ENCODE data around the gene RPTOR.
"Not testable (repeated sequence)": the region's sequence is repeated elsewhere in the genome, so short reads cannot be mapped to it uniquely, and the experiment has no call there.

RPTOR gene

DNA sequence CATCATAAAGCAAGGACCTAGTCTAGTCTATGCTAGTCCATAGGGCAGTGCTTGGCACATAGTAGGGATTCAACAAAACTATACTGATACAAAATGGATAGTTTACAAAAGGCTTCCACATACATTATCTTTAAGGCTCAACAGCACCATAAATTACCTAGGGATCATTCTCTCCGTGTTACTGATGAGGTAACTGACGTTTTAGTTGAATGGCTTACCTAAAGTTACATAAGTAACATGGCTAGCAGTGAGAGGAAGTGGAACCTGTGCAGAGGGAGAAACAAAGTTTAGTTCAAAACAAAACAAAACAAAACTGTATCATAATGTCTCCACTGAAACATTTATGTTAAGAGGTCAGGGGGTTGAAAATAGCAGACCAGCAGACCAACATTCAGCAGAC, 7.9 kb downstream of the RPTOR start:
- DNase-seq: no peak

- DNase-seq: no peak
Observed at GRCh38 chr17:80555266-80555665, 10.6 kb downstream of the RPTOR start.

DNA sequence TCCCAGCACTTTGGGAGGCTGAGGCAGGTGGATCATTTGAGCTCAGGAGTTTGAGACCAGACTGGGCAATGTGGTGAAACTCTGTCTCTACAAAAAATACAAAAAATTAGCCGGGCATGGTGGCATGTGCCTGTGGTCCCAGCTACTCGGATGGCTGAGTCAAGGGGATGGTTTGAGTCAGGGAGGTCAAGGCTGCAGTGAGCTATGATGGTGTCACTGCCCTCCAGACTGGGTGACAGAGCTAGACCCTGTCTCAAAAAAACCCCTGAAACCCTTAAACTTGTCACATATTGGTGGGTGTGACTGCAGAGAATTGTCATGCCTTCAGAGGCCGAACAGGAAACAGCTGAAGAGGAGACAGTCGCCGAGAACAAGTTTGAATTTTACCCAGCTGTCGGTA, 13.4 kb downstream of the RPTOR start:
- DNase-seq: no peak

DNA sequence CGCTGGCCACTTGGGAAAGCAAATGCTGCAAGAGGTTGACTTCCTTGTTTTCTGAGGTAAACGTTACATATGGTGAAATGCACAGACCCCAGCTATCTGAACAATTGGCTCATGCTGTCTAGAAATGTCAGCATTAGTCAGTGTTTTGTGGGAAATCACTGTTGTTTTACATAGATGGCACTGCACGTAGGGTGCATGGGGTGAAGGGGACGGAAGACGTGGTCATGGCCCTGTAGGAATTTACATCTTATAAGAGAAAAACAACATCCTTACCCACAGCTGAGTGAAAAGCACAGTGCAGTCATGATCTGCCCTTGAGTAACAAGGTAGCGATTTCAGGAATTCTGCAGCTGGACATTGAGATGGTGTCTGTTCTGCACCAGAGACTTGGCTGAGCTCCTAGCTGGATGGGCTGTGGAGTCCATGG, 15.2 kb downstream of the RPTOR start:
- DNase-seq: peak in 1 of 2 donors; percentile 3

DNA sequence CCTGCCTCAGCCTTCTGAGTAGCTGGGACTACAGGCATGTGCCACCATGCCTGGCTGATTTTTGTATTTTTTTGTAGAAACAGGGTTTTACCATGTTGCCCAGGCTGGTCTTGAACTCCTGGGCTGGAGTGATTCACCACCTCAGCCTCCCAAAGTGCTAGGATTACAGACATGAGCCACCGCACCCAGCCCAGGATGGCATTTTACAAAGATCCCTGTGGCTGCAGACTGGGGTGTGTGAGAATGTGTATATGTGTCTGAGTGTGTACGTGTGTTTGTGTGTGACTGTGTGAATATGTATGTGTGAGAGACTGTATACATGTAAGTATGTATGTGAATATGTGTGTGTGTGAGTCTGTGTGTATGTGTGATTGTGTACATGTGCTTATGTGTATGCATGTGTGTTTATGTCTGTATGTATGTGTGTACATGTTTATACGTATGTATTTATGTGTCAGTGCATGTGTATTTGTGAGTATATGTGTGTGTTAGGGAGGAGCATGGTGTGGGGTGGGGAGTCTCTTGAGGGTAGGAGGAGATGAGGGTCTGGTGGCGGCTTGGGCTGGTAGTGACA, 17.0 kb downstream of the RPTOR start:
- DNase-seq: no peak

- DNase-seq: no peak
Observed at GRCh38 chr17:80564545-80564944, 19.9 kb downstream of the RPTOR start.

DNA sequence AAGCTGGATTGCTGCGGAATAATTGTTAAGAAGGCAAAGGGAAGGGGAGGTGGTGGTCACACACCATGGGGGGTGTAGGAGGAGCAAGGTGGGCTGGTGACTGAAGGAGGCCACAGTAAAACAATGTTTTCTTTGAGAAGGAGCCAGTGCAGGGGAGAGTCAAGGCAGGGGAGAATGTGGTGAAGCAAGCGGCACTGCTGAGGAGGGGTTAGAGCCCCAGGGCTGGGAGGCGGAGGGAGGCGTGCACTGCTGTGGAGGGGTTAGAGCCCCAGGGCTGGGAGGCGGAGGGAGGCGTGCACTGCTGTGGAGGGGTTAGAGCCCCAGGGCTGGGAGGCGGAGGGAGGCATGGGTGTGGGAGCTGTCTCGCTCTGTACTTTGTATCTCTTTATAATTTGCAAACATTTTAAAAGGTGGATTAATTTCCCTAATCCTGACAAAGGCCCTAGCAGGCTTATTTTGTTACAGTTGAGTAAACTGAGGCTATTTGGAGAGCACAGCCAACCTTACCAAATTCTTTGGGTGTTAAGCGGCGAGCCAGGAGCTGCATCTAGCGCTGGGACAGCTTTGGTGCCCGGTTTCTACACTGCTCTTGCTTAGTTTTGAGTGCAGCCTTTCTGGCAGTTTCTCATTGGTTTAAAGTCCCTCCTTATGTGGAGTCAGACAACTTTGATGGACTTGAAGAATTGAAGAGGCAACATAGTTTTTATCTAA, 20.9 kb downstream of the RPTOR start:
- no peak for DNase-seq

- no peak for DNase-seq
Observed at GRCh38 chr17:80566054-80566400, 21.4 kb downstream of the RPTOR start.

- no peak for DNase-seq
Observed at GRCh38 chr17:80568246-80568645, 23.6 kb downstream of the RPTOR start.

DNA sequence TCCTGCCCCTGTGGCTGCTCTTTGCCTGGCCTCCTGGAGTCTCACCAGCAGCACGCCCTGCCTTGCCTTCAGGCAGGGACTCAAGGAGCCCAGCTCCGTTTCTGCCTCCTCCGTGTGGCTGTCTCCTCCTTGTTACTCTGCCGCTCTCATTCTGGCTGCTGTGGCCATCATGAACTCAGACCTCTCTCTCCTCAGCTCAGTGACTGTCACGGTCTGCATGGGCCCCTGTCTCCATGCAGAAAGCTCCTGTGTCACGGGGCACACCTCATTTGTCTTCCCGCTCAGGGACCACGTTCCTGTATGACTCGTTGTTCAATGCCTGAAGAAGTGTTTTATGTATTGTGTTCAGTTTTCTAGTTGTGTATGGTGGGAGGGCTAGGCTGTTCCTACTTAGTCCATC, 25.3 kb downstream of the RPTOR start:
- DNase-seq: no peak

DNA sequence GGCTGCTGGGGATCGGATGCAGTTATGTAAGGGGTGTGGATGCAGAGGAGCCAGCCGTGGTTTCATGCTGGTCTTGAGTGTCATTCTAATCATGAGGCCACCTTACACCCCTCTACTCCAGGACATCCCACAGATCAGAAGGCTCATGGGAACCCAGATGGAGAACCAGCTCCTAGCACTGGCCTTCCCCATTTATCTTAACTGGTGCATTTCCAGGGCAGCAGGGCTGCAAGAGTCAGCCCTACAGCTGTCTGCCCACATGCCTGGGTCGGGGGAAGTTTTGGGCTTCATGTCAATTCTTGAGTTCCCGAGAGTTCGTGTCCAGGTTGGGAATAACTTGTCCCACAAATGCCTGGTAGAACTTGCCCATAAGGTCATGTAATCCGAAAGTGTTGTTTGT, 29.1 kb downstream of the RPTOR start:
- DNase-seq: peak; percentile 45 to 92

GRCh38 chr17:80574496-80574895, 29.9 kb downstream of the RPTOR start:
- no peak for DNase-seq

DNA sequence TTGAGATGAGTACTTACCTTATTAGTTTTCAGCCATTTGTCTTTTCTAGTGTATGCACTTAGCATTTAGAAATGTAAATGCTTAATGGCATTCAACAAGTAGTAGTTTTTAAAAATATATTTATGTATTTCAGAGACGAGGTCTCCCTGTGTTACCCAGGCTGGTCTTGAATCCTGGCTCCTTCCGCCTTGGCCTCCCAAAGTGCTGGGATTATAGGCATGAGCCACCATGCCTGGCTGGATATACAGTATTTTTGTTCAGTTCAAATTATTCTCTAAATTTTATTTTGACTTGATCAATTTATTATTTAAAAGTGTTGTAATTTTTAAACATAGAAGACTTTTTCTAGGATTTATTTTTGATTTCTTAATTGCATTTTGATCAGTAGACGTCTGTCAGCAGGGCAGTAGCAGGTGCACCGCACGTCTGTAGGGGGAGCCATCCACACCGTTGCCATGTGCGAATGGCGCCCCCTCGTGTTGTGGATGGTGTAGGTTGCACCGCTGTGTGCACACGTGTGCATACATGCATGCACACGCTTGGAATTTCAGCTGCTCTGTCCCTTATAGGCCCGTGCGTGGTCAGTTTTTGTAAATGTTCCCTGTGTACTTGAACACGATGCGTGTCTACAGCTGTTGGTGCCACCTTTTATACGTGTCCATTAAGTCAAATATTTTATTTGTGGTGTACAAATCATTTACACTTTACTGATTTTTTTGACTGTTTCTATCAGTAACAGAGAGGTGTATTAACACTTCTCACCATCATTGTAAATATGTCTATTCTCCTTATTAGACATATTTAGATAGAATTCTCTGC, 30.6 kb downstream of the RPTOR start:
- DNase-seq: peak; percentile 90 to 94

GRCh38 chr17:80577876-80578570, 33.4 kb downstream of the RPTOR start:
- DNase-seq: no peak

GRCh38 chr17:80578668-80579388, 34.2 kb downstream of the RPTOR start:
- DNase-seq: not testable (repeated sequence)

DNA sequence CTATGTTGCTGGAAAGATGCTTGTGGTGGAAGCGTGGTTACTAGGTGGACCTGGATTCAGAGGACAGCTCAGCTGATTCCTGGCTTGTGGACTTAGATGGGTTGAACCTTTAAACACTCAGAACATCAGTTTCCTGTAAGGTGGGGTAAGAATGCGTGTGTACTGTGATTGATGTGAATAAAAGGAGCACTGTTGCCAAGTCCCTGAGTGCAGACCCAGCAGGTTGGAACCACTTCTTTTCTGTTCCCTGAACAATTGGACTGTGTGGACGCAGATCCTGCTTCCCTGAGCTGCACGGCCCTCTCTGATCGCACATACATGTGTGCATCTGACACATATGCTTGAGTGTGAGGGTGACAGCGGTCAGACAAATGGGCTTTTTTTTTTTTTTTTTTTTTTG, 37.5 kb downstream of the RPTOR start:
- DNase-seq: no peak

- no peak for DNase-seq
Observed at GRCh38 chr17:80584176-80584905, 39.7 kb downstream of the RPTOR start.

DNA sequence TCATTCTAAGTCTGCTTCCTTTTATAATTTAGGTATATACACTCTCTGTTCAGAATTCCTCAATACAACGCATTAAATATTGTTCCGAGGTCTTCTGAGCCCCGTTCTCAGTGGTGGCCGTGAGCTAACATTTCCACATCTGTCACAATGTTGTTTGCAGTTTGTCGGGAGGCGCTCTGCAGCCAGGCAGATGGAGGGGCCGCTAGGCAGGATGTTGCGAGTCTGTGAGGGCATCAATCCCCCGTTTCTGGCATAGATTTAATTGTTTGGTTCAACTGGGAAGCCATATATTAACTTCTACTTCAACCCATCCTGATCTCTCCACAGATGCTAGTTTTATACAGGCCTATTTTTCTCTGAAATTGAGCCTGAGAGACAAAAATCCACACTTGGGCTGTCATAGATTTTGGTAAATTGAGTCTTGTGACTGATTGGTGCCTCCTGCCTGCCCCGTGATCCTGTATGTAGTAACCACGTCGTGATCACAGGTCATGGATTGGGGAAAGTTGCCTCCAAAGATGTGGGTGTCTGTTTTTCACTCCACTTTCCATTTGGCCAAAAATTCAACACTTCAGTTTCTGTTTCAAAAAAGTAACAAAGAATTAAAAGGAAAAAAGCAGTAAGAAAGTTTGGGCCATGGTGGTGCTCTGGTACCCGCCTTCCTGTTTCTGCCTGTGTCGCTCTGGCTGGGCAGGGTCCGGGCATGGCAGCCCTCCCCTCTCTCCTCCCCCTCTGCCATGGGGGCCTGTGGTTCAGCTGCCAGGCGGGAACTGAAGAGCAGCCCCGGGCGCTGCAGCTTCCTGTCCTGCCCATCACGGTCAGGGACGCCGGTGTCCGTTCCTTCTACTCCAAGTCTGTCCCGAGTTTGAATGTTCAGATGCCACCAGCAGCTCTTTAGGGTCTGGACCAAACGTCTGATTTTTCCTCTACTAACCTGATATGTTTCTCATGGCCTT, 41.5 kb downstream of the RPTOR start:
- DNase-seq: peak; percentile 28 to 68

GRCh38 chr17:80586846-80587228, 42.2 kb downstream of the RPTOR start:
- no peak for DNase-seq

- DNase-seq: no peak
Observed at GRCh38 chr17:80588702-80589383, 44.2 kb downstream of the RPTOR start.
